Osteoblast (primary cell): ENCODE measurements around the gene RASD2. TPM values are rescaled to one million over a fixed set of nuclear protein-coding genes. Genes with fewer than 3 reads are reported as not detected.

ENCODE experiments used
- DNase-seq: peaks from one replicate; pipeline ENCODE4 v3.0.0; 2011; ENCODE audit warnings: low spot score, mixed read lengths; ENCODE audit not compliant: insufficient read length; ENCODE audit errors: missing footprints
- H2AFZ ChIP-seq: 2 replicates; pipeline ENCODE4 v1.6.0; 2011; ENCODE audit warnings: mild to moderate bottlenecking, low read length
- H3K27ac ChIP-seq: 2 replicates; pipeline ENCODE4 v1.5.1; 2011; ENCODE audit warnings: mild to moderate bottlenecking, low read depth, low read length, moderate library complexity
- H3K27me3 ChIP-seq: 2 replicates; pipeline ENCODE4 v1.6.0; 2012; ENCODE audit warnings: mild to moderate bottlenecking, control low read depth, inconsistent platforms, low read length, moderate library complexity; ENCODE audit not compliant: insufficient read depth
- H3K36me3 ChIP-seq: 2 replicates; pipeline ENCODE4 v1.5.1; 2011; ENCODE audit warnings: mild to moderate bottlenecking, low read length, control low read depth, moderate library complexity; ENCODE audit not compliant: insufficient read depth
- H3K4me1 ChIP-seq: 2 replicates; pipeline ENCODE4 v1.5.1; 2011; ENCODE audit warnings: mild to moderate bottlenecking, low read length, control low read depth, moderate library complexity; ENCODE audit not compliant: insufficient read depth
- H3K4me2 ChIP-seq: 2 replicates; pipeline ENCODE4 v1.6.0; 2011; ENCODE audit warnings: mild to moderate bottlenecking, low read length; ENCODE audit not compliant: insufficient read depth
- H3K4me3 ChIP-seq: fragments of 200-600 bp; sonication (generic); 3 replicates; pipeline ENCODE4 v1.5.1; 2012; ENCODE audit warnings: mild to moderate bottlenecking, low read length, inconsistent platforms; ENCODE audit not compliant: insufficient read depth
- H3K79me2 ChIP-seq: 2 replicates; pipeline ENCODE4 v1.6.0; 2012; ENCODE audit warnings: mild to moderate bottlenecking, low read length, control low read depth, inconsistent platforms; ENCODE audit not compliant: insufficient read depth
- H3K9me3 ChIP-seq: 2 replicates; pipeline ENCODE4 v1.5.1; 2011; ENCODE audit warnings: low read depth, low read length, control low read depth
- H4K20me1 ChIP-seq: 2 replicates; pipeline ENCODE4 v1.6.0; 2012; ENCODE audit warnings: mild to moderate bottlenecking, low read length, control low read depth; ENCODE audit not compliant: insufficient read depth
- CTCF ChIP-seq: IDR thresholded peaks from 2 replicates; pipeline ENCODE4 v1.5.1; 2011; ENCODE audit warnings: mild to moderate bottlenecking, low read depth, low read length, moderate library complexity; ENCODE audit errors: extremely low read depth
- total RNA-seq: library from RNA; depleted of rRNA; stranded (reverse); fragments of >200 nt; gene quantifications from 2 replicates; pipeline ENCODE4 v1.2.3, GENCODE V29; 2012

RASD2 gene
- total RNA-seq, 1 donor = under 0.01 TPM

- peak overlapping the region; percentile 28 for H3K4me2 ChIP-seq
These were observed 21.3 kb downstream of the RASD2 start for GRCh38 chr22:35561796-35562526.

GRCh38 chr22:35563211-35563610 lies 22.6 kb downstream of the RASD2 start:
- Histone ChIP-seq H3K4me1 (peaks cover 40% of the 10 kb centered on the region), H3K79me2 (no peaks in the 10 kb centered on the region), H3K4me2 (no peak overlapping the region), H3K9me3 (no peaks in the 10 kb centered on the region), H3K27ac (no peak overlapping the region), H3K27me3 (peaks cover 7% of the 10 kb centered on the region), H2AFZ (no peak overlapping the region), H4K20me1 (no peaks in the 10 kb centered on the region), H3K4me3 (no peak overlapping the region), H3K36me3 (no peaks in the 10 kb centered on the region)
- no peak for TF ChIP-seq CTCF
- no peak for DNase-seq

More at GRCh38 chr22:35561796-35562526, 21.3 kb downstream of the RASD2 start:
- no peak overlapping the region for H2AFZ ChIP-seq
- H3K79me2 ChIP-seq = no peaks in the 10 kb centered on the region
- H3K4me1 ChIP-seq = peaks cover 40% of the 10 kb centered on the region
- H3K4me3 ChIP-seq = no peak overlapping the region
- no peaks in the 10 kb centered on the region for H4K20me1 ChIP-seq
- H3K9me3 ChIP-seq = no peaks in the 10 kb centered on the region
- no peak overlapping the region for H3K27ac ChIP-seq
- TF ChIP-seq CTCF = no peak
- peak; percentile 87 for DNase-seq
- no peaks in the 10 kb centered on the region for H3K36me3 ChIP-seq
- H3K27me3 ChIP-seq = peaks cover 10% of the 10 kb centered on the region

- peaks cover 3% of the 10 kb centered on the region for H3K27me3 ChIP-seq
- H3K79me2 ChIP-seq = no peaks in the 10 kb centered on the region
- TF ChIP-seq CTCF = no peak
- peaks cover 48% of the 10 kb centered on the region for H3K4me1 ChIP-seq
- H3K4me3 ChIP-seq = no peak overlapping the region
- H3K4me2 ChIP-seq = peak overlapping the region; percentile 60
- H4K20me1 ChIP-seq = no peaks in the 10 kb centered on the region
- no peak overlapping the region for H3K27ac ChIP-seq
- no peak overlapping the region for H2AFZ ChIP-seq
- no peaks in the 10 kb centered on the region for H3K9me3 ChIP-seq
- peak; percentile 87 for DNase-seq
- no peaks in the 10 kb centered on the region for H3K36me3 ChIP-seq
These were observed 24.6 kb downstream of the RASD2 start for GRCh38 chr22:35564975-35565867.
